ENCODE data around the gene LAG3. TPM values are rescaled to one million over a fixed set of nuclear protein-coding genes. Genes with fewer than 3 reads are reported as not detected.

LAG3 gene
- total and polyA plus RNA-seq, 2 experiments from 2014 or later = 3.7 to 4.7 TPM

DNA sequence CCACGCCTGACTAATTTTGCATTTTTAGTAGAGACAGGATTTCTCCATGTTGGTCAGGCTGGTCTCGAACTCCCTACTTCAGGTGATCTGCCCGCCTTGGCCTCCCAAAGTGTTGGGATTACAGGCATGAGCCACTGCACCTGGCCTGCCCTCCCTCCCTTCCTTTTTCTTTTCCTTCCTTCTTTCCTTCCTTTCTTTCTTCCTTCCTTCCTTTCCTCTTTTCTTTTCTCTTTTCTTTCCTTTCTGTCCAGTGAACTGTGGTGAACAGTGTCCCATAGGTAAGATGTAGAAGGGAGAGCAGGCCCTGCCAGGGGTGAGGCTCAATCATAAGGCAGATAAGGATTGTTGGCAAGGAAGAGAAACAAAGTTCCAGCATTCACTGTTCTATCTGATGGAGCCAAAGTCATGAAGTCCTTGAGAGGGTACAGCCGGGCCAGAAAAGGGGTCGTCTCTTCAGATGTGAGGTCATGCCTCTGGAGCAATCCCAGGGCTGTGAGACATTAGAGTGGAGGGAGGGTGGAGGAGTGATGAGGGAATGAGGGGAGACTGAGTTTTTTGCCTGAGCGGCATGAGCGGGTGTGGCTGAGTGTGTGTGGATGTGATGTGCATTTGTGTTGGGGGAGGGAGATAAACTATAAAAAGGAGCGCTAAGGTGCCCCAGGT, 15.2 kb upstream of the LAG3 start:
- Histone ChIP-seq H3K36me3 (ENCODE audit: insufficient read depth) (no peaks in the 10 kb centered on the region), H3K4me2 (no peak overlapping the region), H3K9me2 (ENCODE audit: insufficient read depth) (peaks cover 5% of the 10 kb centered on the region), H2AFZ (no peak overlapping the region), H3F3A (replicated peaks; ENCODE audit: low read depth) (no peaks in the 10 kb centered on the region; the same call in 1 of the 2 replicates), H3K4me3 (no peak overlapping the region), H3K79me2 (replicated peaks; ENCODE audit: insufficient read depth) (peaks cover 6% of the 10 kb centered on the region), H4K20me1 (replicated peaks; ENCODE audit: insufficient read depth) (0 out of 2 replicates have a peak, but pooled peaks cover 2% of the 10 kb centered on the region), H3K27ac (ENCODE audit: low read depth) (no peak overlapping the region; the same call in 1 of the 2 replicates), H3K4me1 (ENCODE audit: insufficient read depth) (peaks cover 16% of the 10 kb centered on the region), H3K27me3 (ENCODE audit: insufficient read depth) (no peaks in the 10 kb centered on the region)
- peaks cover 22% of the 10 kb centered on the region for H3K27me3 Mint-ChIP-seq (ENCODE audit: insufficient read depth, low read depth, poor library complexity)
- peaks cover 4% of the 10 kb centered on the region; the same call in 2 of the 3 replicates for H3K36me3 Mint-ChIP-seq (ENCODE audit: low read depth)
- no peak overlapping the region; the same call in 1 of the 2 replicates for H3K27ac Mint-ChIP-seq
- DNase-seq (ENCODE audit: low spot score) (no peak), ATAC-seq (no peak)
- TF ChIP-seq NANOG (IDR thresholded peaks at IDR 0.05; ENCODE audit: borderline replicate concordance) (no peak), ZNF114 (CRISPR knock-in tag; IDR thresholded peaks at IDR 0.05) (no peak), STAT1 (IDR thresholded peaks at IDR 0.05; ENCODE audit: unreplicated experiment) (no peak), CREB1 (CRISPR knock-in tag; IDR thresholded peaks at IDR 0.05; ENCODE audit: low read depth) (no peak), EZH2 (IDR thresholded peaks at IDR 0.05; ENCODE audit: low read depth, unreplicated experiment) (no peak), ZNF331 (CRISPR knock-in tag; IDR thresholded peaks at IDR 0.05; ENCODE audit: low read depth) (no peak), POLR2AphosphoS5 (IDR thresholded peaks at IDR 0.05; ENCODE audit: low read depth) (no peak), JUNB (IDR thresholded peaks at IDR 0.05; ENCODE audit: unreplicated experiment) (no peak), EZH2phosphoT487 (IDR thresholded peaks at IDR 0.05; ENCODE audit: unreplicated experiment) (no peak)
- TF ChIP-seq, protein P1, sequence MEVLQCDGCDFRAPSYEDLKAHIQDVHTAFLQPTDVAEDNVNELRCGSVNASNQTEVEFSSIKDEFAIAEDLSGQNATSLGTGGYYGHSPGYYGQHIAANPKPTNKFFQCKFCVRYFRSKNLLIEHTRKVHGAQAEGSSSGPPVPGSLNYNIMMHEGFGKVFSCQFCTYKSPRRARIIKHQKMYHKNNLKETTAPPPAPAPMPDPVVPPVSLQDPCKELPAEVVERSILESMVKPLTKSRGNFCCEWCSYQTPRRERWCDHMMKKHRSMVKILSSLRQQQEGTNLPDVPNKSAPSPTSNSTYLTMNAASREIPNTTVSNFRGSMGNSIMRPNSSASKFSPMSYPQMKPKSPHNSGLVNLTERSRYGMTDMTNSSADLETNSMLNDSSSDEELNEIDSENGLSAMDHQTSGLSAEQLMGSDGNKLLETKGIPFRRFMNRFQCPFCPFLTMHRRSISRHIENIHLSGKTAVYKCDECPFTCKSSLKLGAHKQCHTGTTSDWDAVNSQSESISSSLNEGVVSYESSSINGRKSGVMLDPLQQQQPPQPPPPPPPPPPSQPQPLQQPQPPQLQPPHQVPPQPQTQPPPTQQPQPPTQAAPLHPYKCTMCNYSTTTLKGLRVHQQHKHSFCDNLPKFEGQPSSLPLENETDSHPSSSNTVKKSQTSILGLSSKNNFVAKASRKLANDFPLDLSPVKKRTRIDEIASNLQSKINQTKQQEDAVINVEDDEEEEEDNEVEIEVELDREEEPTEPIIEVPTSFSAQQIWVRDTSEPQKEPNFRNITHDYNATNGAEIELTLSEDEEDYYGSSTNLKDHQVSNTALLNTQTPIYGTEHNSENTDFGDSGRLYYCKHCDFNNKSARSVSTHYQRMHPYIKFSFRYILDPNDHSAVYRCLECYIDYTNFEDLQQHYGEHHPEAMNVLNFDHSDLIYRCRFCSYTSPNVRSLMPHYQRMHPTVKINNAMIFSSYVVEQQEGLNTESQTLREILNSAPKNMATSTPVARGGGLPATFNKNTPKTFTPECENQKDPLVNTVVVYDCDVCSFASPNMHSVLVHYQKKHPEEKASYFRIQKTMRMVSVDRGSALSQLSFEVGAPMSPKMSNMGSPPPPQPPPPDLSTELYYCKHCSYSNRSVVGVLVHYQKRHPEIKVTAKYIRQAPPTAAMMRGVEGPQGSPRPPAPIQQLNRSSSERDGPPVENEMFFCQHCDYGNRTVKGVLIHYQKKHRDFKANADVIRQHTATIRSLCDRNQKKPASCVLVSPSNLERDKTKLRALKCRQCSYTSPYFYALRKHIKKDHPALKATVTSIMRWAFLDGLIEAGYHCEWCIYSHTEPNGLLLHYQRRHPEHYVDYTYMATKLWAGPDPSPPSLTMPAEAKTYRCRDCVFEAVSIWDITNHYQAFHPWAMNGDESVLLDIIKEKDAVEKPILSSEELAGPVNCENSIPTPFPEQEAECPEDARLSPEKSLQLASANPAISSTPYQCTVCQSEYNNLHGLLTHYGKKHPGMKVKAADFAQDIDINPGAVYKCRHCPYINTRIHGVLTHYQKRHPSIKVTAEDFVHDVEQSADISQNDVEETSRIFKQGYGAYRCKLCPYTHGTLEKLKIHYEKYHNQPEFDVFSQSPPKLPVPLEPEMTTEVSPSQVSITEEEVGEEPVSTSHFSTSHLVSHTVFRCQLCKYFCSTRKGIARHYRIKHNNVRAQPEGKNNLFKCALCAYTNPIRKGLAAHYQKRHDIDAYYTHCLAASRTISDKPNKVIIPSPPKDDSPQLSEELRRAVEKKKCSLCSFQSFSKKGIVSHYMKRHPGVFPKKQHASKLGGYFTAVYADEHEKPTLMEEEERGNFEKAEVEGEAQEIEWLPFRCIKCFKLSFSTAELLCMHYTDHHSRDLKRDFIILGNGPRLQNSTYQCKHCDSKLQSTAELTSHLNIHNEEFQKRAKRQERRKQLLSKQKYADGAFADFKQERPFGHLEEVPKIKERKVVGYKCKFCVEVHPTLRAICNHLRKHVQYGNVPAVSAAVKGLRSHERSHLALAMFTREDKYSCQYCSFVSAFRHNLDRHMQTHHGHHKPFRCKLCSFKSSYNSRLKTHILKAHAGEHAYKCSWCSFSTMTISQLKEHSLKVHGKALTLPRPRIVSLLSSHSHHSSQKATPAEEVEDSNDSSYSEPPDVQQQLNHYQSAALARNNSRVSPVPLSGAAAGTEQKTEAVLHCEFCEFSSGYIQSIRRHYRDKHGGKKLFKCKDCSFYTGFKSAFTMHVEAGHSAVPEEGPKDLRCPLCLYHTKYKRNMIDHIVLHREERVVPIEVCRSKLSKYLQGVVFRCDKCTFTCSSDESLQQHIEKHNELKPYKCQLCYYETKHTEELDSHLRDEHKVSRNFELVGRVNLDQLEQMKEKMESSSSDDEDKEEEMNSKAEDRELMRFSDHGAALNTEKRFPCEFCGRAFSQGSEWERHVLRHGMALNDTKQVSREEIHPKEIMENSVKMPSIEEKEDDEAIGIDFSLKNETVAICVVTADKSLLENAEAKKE (CRISPR knock-in tag; IDR thresholded peaks at IDR 0.05) = no peak
- TF ChIP-seq, protein P2, sequence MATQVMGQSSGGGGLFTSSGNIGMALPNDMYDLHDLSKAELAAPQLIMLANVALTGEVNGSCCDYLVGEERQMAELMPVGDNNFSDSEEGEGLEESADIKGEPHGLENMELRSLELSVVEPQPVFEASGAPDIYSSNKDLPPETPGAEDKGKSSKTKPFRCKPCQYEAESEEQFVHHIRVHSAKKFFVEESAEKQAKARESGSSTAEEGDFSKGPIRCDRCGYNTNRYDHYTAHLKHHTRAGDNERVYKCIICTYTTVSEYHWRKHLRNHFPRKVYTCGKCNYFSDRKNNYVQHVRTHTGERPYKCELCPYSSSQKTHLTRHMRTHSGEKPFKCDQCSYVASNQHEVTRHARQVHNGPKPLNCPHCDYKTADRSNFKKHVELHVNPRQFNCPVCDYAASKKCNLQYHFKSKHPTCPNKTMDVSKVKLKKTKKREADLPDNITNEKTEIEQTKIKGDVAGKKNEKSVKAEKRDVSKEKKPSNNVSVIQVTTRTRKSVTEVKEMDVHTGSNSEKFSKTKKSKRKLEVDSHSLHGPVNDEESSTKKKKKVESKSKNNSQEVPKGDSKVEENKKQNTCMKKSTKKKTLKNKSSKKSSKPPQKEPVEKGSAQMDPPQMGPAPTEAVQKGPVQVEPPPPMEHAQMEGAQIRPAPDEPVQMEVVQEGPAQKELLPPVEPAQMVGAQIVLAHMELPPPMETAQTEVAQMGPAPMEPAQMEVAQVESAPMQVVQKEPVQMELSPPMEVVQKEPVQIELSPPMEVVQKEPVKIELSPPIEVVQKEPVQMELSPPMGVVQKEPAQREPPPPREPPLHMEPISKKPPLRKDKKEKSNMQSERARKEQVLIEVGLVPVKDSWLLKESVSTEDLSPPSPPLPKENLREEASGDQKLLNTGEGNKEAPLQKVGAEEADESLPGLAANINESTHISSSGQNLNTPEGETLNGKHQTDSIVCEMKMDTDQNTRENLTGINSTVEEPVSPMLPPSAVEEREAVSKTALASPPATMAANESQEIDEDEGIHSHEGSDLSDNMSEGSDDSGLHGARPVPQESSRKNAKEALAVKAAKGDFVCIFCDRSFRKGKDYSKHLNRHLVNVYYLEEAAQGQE (IDR thresholded peaks at IDR 0.05; ENCODE audit: unreplicated experiment) = no peak
- TF ChIP-seq, protein P3, sequence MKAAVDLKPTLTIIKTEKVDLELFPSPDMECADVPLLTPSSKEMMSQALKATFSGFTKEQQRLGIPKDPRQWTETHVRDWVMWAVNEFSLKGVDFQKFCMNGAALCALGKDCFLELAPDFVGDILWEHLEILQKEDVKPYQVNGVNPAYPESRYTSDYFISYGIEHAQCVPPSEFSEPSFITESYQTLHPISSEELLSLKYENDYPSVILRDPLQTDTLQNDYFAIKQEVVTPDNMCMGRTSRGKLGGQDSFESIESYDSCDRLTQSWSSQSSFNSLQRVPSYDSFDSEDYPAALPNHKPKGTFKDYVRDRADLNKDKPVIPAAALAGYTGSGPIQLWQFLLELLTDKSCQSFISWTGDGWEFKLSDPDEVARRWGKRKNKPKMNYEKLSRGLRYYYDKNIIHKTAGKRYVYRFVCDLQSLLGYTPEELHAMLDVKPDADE (IDR thresholded peaks at IDR 0.05) = no peak
- TF ChIP-seq, protein P4, sequence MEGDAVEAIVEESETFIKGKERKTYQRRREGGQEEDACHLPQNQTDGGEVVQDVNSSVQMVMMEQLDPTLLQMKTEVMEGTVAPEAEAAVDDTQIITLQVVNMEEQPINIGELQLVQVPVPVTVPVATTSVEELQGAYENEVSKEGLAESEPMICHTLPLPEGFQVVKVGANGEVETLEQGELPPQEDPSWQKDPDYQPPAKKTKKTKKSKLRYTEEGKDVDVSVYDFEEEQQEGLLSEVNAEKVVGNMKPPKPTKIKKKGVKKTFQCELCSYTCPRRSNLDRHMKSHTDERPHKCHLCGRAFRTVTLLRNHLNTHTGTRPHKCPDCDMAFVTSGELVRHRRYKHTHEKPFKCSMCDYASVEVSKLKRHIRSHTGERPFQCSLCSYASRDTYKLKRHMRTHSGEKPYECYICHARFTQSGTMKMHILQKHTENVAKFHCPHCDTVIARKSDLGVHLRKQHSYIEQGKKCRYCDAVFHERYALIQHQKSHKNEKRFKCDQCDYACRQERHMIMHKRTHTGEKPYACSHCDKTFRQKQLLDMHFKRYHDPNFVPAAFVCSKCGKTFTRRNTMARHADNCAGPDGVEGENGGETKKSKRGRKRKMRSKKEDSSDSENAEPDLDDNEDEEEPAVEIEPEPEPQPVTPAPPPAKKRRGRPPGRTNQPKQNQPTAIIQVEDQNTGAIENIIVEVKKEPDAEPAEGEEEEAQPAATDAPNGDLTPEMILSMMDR (conservative IDR thresholded peaks at IDR 0.05; ENCODE audit: low read depth in 2 of 2) = no peak
- H3K9me3 Mint-ChIP-seq = no peaks in the 10 kb centered on the region
- H3K4me1 Mint-ChIP-seq = peaks cover 28% of the 10 kb centered on the region
- no peak overlapping the region; the same call in 2 of the 3 replicates for H3K4me3 Mint-ChIP-seq
